HEK293T (cell line): ENCODE data around the gene IGFL2.
"Not testable (repeated sequence)": the region's sequence is repeated elsewhere in the genome, so short reads cannot be mapped to it uniquely, and the experiment has no call there.

ENCODE experiments used
- CTCF ChIA-PET: fragments of 350-600 bp; formaldehyde crosslinking; extraction: SDS; loops from one replicate; lab custom pipeline; 2021; ENCODE audit warnings: antibody characterized with exemption, inconsistent platforms; lab: Yijun Ruan, JAX
- POLR2A ChIA-PET: fragments of 350-600 bp; formaldehyde crosslinking; extraction: SDS; loops from one replicate; lab custom pipeline; 2020; ENCODE audit warnings: antibody characterized with exemption, inconsistent platforms; lab: Yijun Ruan, JAX
- DNase-seq: peaks from one replicate; pipeline ENCODE4 v3.0.0; 2012; ENCODE audit warnings: mixed read lengths; ENCODE audit errors: extremely low spot score
- ARNT ChIP-seq: fragments of 450-650 bp; IDR thresholded peaks from 2 replicates; pipeline ENCODE4 v1.6.1; 2017; ENCODE audit warnings: mild to moderate bottlenecking
- BHLHE40 ChIP-seq: fragments of 450-650 bp; IDR thresholded peaks from 2 replicates; pipeline ENCODE4 v1.6.1; 2016; ENCODE audit warnings: mild to moderate bottlenecking, moderate library complexity, borderline replicate concordance
- CTBP1 ChIP-seq: fragments of 450-650 bp; IDR thresholded peaks from 2 replicates; pipeline ENCODE4 v1.6.1; 2016; ENCODE audit warnings: borderline replicate concordance
- ELF4 ChIP-seq: fragments of 450-650 bp; IDR thresholded peaks from 2 replicates; pipeline ENCODE4 v1.6.1; 2017; ENCODE audit warnings: antibody characterized with exemption
- FOXA1 ChIP-seq: fragments of 450-650 bp; IDR thresholded peaks from 2 replicates; pipeline ENCODE4 v1.6.1; 2016; ENCODE audit warnings: mild to moderate bottlenecking
- FOXK2 ChIP-seq: fragments of 450-650 bp; IDR thresholded peaks from 2 replicates; pipeline ENCODE4 v1.6.1; 2016; ENCODE audit warnings: mild to moderate bottlenecking
- FOXM1 ChIP-seq: fragments of 450-650 bp; IDR thresholded peaks from 2 replicates; pipeline ENCODE4 v1.6.1; 2017; ENCODE audit warnings: mild to moderate bottlenecking, borderline replicate concordance
- HDGF ChIP-seq: fragments of 450-650 bp; IDR thresholded peaks from 2 replicates; pipeline ENCODE4 v1.6.1; 2017; ENCODE audit warnings: antibody characterized with exemption, borderline replicate concordance
- L3MBTL2 ChIP-seq: fragments of 450-650 bp; conservative IDR thresholded peaks from 2 replicates; pipeline ENCODE4 v1.6.1; 2016; ENCODE audit warnings: mild to moderate bottlenecking
- LEF1 ChIP-seq: fragments of 450-650 bp; IDR thresholded peaks from 2 replicates; pipeline ENCODE4 v1.6.1; 2017; ENCODE audit warnings: mild to moderate bottlenecking, borderline replicate concordance
- NFRKB ChIP-seq: fragments of 450-650 bp; IDR thresholded peaks from 2 replicates; pipeline ENCODE4 v1.6.1; 2016; ENCODE audit warnings: mild to moderate bottlenecking, moderate library complexity
- SP1 ChIP-seq: fragments of 450-650 bp; IDR thresholded peaks from 2 replicates; pipeline ENCODE4 v1.6.1; 2017
- SUZ12 ChIP-seq: fragments of 450-650 bp; IDR thresholded peaks from 2 replicates; pipeline ENCODE4 v1.6.1; 2016; ENCODE audit warnings: mild to moderate bottlenecking
- TARDBP ChIP-seq: fragments of 450-650 bp; IDR thresholded peaks from 2 replicates; pipeline ENCODE4 v1.6.1; 2016
- ZNF384 ChIP-seq: fragments of 450-650 bp; IDR thresholded peaks from 2 replicates; pipeline ENCODE4 v1.6.1; 2016
- TF ChIP-seq, protein P1 (sequence below): fragments of 450-650 bp; IDR thresholded peaks from 2 replicates; pipeline ENCODE4 v1.6.1; 2016

The IGFL2 gene

DNA sequence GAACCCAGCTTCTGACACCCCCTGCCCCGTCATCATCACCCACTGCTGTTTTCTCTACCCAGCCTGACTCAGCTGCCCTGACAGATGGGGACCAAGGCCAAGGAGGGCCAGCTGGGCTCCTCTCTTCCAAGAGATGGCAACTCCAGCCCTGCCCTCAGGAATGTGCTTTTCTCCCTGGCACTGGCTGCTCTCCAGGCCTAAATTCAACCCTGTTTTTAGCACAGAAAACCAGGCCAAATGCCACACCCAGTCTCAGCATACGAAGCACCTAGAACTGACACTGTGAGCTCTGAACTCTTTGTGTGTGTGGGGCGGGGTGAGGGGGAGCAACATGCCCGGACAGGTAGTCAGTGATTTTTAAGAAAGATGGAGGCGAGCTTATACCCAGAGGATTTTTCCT is 58.1 kb downstream of the IGFL2 start:
- no peak for TF ChIP-seq CTBP1
- ChIA-PET CTCF (no interaction called here), POLR2A (no interaction called here)
- no peak for DNase-seq

DNA sequence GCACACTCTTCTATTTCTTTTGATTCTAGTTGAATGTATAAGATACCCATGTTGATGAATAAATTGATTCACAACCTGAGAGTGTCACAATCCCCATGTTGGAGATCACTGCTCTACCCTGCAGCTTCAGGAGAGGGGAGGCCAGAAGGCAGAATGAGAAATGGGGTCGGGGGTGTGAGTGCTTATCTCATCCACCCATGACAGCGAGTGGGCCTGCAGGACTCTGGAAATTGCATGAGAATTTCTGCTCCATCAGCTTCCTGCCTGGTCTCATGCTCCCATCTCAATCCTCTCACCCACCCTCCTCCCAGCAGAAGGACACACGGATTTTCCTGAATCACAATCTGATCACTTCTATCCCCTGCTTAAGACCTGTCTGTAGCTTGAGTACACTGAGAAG is 58.6 kb downstream of the IGFL2 start:
- CTCF ChIA-PET: no interaction called here
- POLR2A ChIA-PET: no interaction called here
- no peak for DNase-seq
- TF ChIP-seq FOXM1: no peak
- no peak for TF ChIP-seq L3MBTL2
- no peak for TF ChIP-seq HDGF
- TF ChIP-seq ARNT: no peak
- TF ChIP-seq SUZ12: no peak
- TF ChIP-seq, protein P1, sequence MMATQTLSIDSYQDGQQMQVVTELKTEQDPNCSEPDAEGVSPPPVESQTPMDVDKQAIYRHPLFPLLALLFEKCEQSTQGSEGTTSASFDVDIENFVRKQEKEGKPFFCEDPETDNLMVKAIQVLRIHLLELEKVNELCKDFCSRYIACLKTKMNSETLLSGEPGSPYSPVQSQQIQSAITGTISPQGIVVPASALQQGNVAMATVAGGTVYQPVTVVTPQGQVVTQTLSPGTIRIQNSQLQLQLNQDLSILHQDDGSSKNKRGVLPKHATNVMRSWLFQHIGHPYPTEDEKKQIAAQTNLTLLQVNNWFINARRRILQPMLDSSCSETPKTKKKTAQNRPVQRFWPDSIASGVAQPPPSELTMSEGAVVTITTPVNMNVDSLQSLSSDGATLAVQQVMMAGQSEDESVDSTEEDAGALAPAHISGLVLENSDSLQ: no peak
- no peak for TF ChIP-seq LEF1
- no peak for TF ChIP-seq NFRKB
- TF ChIP-seq ZNF384: no peak
- no peak for TF ChIP-seq BHLHE40
- TF ChIP-seq SP1: no peak
- TF ChIP-seq ELF4: no peak
- no peak for TF ChIP-seq TARDBP
- no peak for TF ChIP-seq CTBP1
- TF ChIP-seq FOXA1: no peak
- no peak for TF ChIP-seq FOXK2

DNA sequence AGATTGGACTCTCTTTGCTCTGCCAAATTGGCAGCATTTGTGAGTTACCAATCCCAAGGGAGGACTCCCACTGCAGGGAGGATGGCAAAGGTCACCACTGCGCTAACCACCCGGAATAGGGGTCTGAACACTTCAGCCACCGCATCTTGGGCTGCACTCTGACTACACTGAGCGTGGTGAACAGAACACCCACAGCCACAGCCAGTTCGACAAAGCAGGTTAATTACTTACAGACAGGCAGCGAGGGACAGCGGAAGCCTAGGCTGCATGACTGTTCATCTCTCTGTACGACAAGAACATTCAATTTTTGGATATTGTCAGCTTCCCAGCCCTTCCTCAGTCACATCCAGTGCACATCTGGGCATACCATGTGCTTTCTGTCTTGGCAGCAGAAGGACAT is 59.8 kb downstream of the IGFL2 start:
- POLR2A ChIA-PET, CTCF ChIA-PET, DNase-seq: not testable (repeated sequence)

DNA sequence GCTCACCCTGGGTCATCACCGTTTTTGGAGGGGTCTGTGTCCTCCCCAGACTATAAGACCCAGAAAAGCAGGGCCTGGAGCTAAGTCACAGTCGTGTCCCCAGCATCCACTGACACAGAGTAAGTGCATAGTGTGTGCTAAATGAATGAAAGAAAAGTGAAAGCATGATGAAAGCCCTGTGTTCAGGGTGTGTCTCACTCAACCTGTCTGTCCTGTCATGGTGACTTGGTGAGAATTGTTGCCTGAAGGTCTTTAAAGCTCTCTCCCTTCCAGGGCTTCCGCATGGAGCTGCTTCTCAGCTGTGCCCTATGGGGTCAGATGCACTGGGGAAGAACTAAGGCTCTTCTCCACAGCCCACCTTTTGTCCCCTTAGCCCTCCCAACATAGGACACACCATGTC is 61.0 kb downstream of the IGFL2 start:
- no peak for DNase-seq
- ChIA-PET POLR2A (no interaction called here), CTCF (no interaction called here)
- TF ChIP-seq LEF1 (no peak), SUZ12 (no peak), NFRKB (no peak), HDGF (no peak), CTBP1 (no peak), ELF4 (no peak), ARNT (no peak), L3MBTL2 (no peak), FOXK2 (no peak), TARDBP (no peak), FOXA1 (no peak), SP1 (no peak), ZNF384 (no peak), FOXM1 (no peak)
- TF ChIP-seq, protein P1: no peak

DNA sequence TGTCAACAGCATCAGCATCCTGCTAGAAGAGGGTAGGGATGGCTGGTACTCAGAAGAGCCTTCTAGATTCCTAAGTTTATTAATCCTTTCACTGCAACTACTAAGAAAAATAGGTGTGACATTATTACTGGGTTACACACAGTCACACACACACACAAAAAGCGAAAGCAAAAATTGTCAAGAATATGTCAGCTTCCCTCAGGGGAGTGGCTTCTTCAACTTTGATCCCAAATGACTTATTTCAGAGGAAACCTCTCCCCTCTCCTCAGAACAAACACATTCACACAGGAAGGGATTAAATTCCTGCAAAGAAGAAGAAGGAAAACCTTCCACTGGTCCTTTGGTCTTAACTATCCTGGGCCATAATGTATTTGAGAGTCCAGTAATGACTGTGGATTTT is 61.4 kb downstream of the IGFL2 start:
- no peak for TF ChIP-seq SUZ12
- TF ChIP-seq LEF1: no peak
- TF ChIP-seq FOXK2: no peak
- no peak for TF ChIP-seq SP1
- no peak for TF ChIP-seq HDGF
- no peak for TF ChIP-seq TARDBP
- no peak for TF ChIP-seq BHLHE40
- no peak for DNase-seq
- CTCF ChIA-PET: interaction anchor here (1.2 kb wide), 1 partner anchor 20 kb away, joined by 3 read pairs; no protein-coding TSS in a partner anchor
- POLR2A ChIA-PET: no interaction called here

DNA sequence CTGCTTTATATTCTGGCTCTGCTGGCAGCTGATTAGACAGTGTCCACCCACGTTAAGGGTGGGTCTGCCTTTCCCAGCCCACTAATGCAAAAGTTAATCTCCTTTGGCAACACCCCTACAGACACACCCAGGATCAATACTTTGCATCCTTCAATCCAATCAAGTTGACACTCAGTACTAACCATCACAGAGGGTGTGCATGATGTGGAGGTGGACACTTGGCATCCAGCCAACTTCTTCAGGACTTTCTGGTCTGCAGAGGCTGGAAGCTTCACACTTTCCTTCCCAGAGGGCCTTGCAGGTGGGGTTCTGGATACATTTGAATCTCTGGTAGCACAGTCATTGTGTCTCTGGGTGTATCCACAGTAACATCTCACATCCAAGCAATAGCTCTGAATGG is 62.6 kb downstream of the IGFL2 start:
- POLR2A ChIA-PET: no interaction called here
- DNase-seq: no peak
- CTCF ChIA-PET: interaction anchor here (1.2 kb wide), 1 partner anchor 21 kb away, joined by 3 read pairs; no protein-coding TSS in a partner anchor
- TF ChIP-seq HDGF: no peak
- TF ChIP-seq TARDBP: no peak
